Panc1 (cell line): ENCODE data around the gene ZNF683. TPM values are rescaled to one million over a fixed set of nuclear protein-coding genes. Genes with fewer than 3 reads are reported as not detected.

Source experiments
- ATAC-seq: fragments of 200-7000 bp; cut with Tn5 transposase; 2 replicates; pipeline ENCODE4 v1.9.1; 2020; ENCODE audit warnings: mild to moderate bottlenecking, moderate library complexity
- BruUV-seq: library from RNA; stranded (reverse); fragments of 400-500 nt; replicated peaks from 2 replicates; lab custom pipeline; 2021; lab: Mats Ljungman, UMichigan
- CTCF ChIA-PET: fragments of 300-600 bp; sonication (Branson Sonifier 250); formaldehyde crosslinking; loops from one replicate; lab custom pipeline; 2022; ENCODE audit warnings: antibody characterized with exemption; lab: Charles Lee
- POLR2A ChIA-PET: fragments of 300-600 bp; sonication (Branson Sonifier 250); formaldehyde crosslinking; loops from one replicate; lab custom pipeline; 2022; ENCODE audit warnings: antibody characterized with exemption; lab: Charles Lee
- DNase-seq: peaks from one replicate; pipeline ENCODE4 v3.0.0-alpha.2; 2010; ENCODE audit warnings: low read depth, low spot score
- H3K27ac ChIP-seq: 2 replicates; pipeline ENCODE4 v1.5.1; 2011; ENCODE audit warnings: mild to moderate bottlenecking, low read length, inconsistent platforms
- H3K27me3 ChIP-seq: fragments of 200-500 bp; sonication (Bioruptor generic); 2 replicates; pipeline ENCODE4 v1.6.0; 2014; ENCODE audit warnings: low read length, inconsistent platforms; ENCODE audit not compliant: control insufficient read depth, insufficient read depth
- H3K36me3 ChIP-seq: fragments of 200-500 bp; sonication (Bioruptor generic); 2 replicates; pipeline ENCODE4 v1.5.1; 2014; ENCODE audit warnings: inconsistent platforms, mild to moderate bottlenecking, low read length, moderate library complexity; ENCODE audit not compliant: control insufficient read depth, insufficient read depth
- H3K4me1 ChIP-seq: 2 replicates; pipeline ENCODE4 v1.5.1; 2011; ENCODE audit warnings: inconsistent platforms, mild to moderate bottlenecking, low read length, moderate library complexity; ENCODE audit not compliant: control insufficient read depth, insufficient read depth
- H3K4me3 ChIP-seq, 2 experiments: 2 replicates each; pipeline ENCODE4 v1.5.1; 2011 to 2012; ENCODE audit warnings: low read depth in 2 of 2, low read length in 2 of 2, mild to moderate bottlenecking in 2 of 2, inconsistent platforms in 1 of 2, moderate library complexity in 1 of 2
- H3K9me3 ChIP-seq: fragments of 200-500 bp; sonication (Bioruptor generic); 2 replicates; pipeline ENCODE4 v1.5.1; 2014; ENCODE audit warnings: low read depth, mild to moderate bottlenecking, inconsistent platforms, low read length, moderate library complexity; ENCODE audit not compliant: control insufficient read depth, insufficient read depth
- POLR2AphosphoS5 ChIP-seq: IDR thresholded peaks from 2 replicates; pipeline ENCODE4 v1.6.1; 2012; ENCODE audit warnings: mild to moderate bottlenecking, low read depth, low read length, moderate library complexity
- SIN3A ChIP-seq: IDR thresholded peaks from 2 replicates; pipeline ENCODE4 v1.6.1; 2012; ENCODE audit warnings: low read depth, mild to moderate bottlenecking, low read length, moderate library complexity, borderline replicate concordance; ENCODE audit not compliant: insufficient read depth
- TCF7L2 ChIP-seq: IDR thresholded peaks from 2 replicates; pipeline ENCODE4 v1.6.1; 2011; ENCODE audit warnings: mild to moderate bottlenecking, low read depth, low read length, inconsistent platforms
- in situ Hi-C: cut with HindIII; loops from 2 replicates; pipeline ENCODE4 v1.10.0; 2016; ENCODE audit warnings: low sequenced_read_pairs, low pct_unique_long_range_greater_than_20kb
- intact Hi-C: fragments of 100-400 bp; cut with micrococcal nuclease; formaldehyde crosslinking; loops from one replicate; pipeline ENCODE4 v1.10.0; 2022; ENCODE audit not compliant: unreplicated experiment
- total RNA-seq: library from RNA; stranded (reverse); gene quantifications from one replicate; pipeline ENCODE4 v1.2.1, GENCODE V29; 2021; ENCODE audit not compliant: unreplicated experiment
- TF ChIP-seq, protein P1 (sequence below), 2 experiments: IDR thresholded peaks; 2 replicates each; pipeline ENCODE4 v1.6.1; 2011 to 2012; ENCODE audit warnings: low read depth in 2 of 2, control low read depth in 1 of 2, low read length in 1 of 2, mild to moderate bottlenecking in 1 of 2, moderate library complexity in 1 of 2; ENCODE audit not compliant: insufficient read depth in 1 of 2
- TF ChIP-seq, protein P2 (sequence below): fragments of 450-650 bp; IDR thresholded peaks from 2 replicates; pipeline ENCODE4 v1.5.1; 2017; ENCODE audit warnings: mild to moderate bottlenecking

Gene ZNF683
- total RNA-seq, 1 experiment from 2014 or later = not detected

DNA sequence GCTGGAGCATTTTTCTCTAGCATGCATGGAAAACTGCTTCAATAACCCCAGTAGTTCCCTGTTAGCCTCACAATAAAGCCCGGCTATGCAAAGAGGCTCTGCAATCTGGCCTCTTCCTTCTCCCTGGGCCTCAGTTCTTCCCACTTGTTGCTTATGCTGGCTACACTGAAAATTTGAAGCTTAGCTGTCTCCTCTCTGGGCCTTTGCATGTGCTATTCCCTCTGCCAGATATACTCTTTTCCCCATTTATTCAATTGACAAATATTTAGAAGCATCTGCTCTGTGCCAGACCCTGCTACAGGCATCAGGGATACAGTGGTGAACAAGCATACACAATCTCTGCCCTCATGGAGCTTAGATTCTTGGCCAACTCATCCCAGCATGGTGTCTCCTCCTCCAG, 33.9 kb downstream of the ZNF683 start:
- no peaks in the 10 kb centered on the region for H3K4me1 ChIP-seq
- TF ChIP-seq SIN3A (no peak), TCF7L2 (no peak), POLR2AphosphoS5 (no peak)
- TF ChIP-seq, protein P1, sequence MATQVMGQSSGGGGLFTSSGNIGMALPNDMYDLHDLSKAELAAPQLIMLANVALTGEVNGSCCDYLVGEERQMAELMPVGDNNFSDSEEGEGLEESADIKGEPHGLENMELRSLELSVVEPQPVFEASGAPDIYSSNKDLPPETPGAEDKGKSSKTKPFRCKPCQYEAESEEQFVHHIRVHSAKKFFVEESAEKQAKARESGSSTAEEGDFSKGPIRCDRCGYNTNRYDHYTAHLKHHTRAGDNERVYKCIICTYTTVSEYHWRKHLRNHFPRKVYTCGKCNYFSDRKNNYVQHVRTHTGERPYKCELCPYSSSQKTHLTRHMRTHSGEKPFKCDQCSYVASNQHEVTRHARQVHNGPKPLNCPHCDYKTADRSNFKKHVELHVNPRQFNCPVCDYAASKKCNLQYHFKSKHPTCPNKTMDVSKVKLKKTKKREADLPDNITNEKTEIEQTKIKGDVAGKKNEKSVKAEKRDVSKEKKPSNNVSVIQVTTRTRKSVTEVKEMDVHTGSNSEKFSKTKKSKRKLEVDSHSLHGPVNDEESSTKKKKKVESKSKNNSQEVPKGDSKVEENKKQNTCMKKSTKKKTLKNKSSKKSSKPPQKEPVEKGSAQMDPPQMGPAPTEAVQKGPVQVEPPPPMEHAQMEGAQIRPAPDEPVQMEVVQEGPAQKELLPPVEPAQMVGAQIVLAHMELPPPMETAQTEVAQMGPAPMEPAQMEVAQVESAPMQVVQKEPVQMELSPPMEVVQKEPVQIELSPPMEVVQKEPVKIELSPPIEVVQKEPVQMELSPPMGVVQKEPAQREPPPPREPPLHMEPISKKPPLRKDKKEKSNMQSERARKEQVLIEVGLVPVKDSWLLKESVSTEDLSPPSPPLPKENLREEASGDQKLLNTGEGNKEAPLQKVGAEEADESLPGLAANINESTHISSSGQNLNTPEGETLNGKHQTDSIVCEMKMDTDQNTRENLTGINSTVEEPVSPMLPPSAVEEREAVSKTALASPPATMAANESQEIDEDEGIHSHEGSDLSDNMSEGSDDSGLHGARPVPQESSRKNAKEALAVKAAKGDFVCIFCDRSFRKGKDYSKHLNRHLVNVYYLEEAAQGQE (IDR thresholded peaks at IDR 0.05; ENCODE audit: insufficient read depth in 1 of 2, low read depth in 2 of 2, low read length in 1 of 2) = no peak
- TF ChIP-seq, protein P2, sequence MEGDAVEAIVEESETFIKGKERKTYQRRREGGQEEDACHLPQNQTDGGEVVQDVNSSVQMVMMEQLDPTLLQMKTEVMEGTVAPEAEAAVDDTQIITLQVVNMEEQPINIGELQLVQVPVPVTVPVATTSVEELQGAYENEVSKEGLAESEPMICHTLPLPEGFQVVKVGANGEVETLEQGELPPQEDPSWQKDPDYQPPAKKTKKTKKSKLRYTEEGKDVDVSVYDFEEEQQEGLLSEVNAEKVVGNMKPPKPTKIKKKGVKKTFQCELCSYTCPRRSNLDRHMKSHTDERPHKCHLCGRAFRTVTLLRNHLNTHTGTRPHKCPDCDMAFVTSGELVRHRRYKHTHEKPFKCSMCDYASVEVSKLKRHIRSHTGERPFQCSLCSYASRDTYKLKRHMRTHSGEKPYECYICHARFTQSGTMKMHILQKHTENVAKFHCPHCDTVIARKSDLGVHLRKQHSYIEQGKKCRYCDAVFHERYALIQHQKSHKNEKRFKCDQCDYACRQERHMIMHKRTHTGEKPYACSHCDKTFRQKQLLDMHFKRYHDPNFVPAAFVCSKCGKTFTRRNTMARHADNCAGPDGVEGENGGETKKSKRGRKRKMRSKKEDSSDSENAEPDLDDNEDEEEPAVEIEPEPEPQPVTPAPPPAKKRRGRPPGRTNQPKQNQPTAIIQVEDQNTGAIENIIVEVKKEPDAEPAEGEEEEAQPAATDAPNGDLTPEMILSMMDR = no peak
- ATAC-seq = no peak
- no peaks in the 10 kb centered on the region for H3K36me3 ChIP-seq
- intact Hi-C loops (no loop called here), in situ Hi-C loops (no loop called here)
- H3K27me3 ChIP-seq = no peaks in the 10 kb centered on the region
- no peak for DNase-seq
- H3K27ac ChIP-seq = no peak overlapping the region
- ChIA-PET CTCF (interaction anchor here (0.7 kb wide), 1 partner anchor 79 kb away, joined by 3 read pairs; no protein-coding TSS in a partner anchor), POLR2A (no interaction called here)
- H3K9me3 ChIP-seq = no peaks in the 10 kb centered on the region
- H3K4me3 ChIP-seq = no peak overlapping the region
- no TSS peak for BruUV-seq

DNA sequence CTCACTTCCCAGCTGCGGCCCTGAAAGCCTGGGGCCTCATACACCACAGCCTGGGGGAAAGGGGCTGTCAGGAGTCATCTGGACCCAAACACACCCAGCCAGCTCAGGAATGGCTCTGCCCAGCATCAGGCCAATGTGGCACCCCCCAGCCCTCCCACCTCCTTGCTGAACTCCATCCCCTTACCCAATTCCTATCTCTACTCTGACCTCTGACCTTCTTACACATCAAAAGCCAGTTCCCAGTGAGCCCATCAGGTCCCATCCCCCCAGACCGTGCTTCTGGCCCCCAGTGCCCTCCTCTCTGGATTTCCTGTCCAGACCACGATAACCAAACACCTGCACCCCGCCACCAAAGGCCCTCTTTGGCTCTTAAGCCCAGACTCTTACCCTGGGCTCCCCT, 34.9 kb downstream of the ZNF683 start:
- intact Hi-C loops = no loop called here
- DNase-seq (no peak), ATAC-seq (no peak)
- ChIA-PET POLR2A (interaction anchor here (1.2 kb wide), 1 partner anchor 33 kb away, joined by 3 read pairs; no protein-coding TSS in a partner anchor), CTCF (no interaction called here)
- Histone ChIP-seq H3K27me3 (no peaks in the 10 kb centered on the region), H3K27ac (no peak overlapping the region), H3K4me1 (no peaks in the 10 kb centered on the region), H3K9me3 (no peaks in the 10 kb centered on the region), H3K4me3 (no peak overlapping the region), H3K36me3 (no peaks in the 10 kb centered on the region)
- TF ChIP-seq, protein P2 = no peak
- TF ChIP-seq SIN3A (no peak), POLR2AphosphoS5 (no peak), TCF7L2 (no peak)
- TF ChIP-seq, protein P1 (IDR thresholded peaks at IDR 0.05; ENCODE audit: insufficient read depth in 1 of 2, low read depth in 2 of 2, low read length in 1 of 2) = no peak
- in situ Hi-C loops = no loop called here
- no TSS peak for BruUV-seq
